Ureter (tissue), 1 donor: ENCODE data around the gene ZDHHC8. TPM values are rescaled to one million over a fixed set of nuclear protein-coding genes. Genes with fewer than 3 reads are reported as not detected.

Source experiments
- DNase-seq: peaks from one replicate; pipeline ENCODE4 v3.0.0-alpha.2; 2020; ENCODE audit warnings: low spot score
- total RNA-seq: library from RNA; stranded (reverse); gene quantifications from one replicate; pipeline ENCODE4 v1.2.4, GENCODE V29; 2023
- donor health status: DM: yes; HTN: yes; CAD: no.

The ZDHHC8 gene
- total RNA-seq, 1 donor from 2014 or later: 64.2 TPM

GRCh38 chr22:20178075-20178914 is 46.7 kb downstream of the ZDHHC8 start:
- no peak for DNase-seq

- no peak for DNase-seq
Observed at GRCh38 chr22:20178915-20179227, 47.3 kb downstream of the ZDHHC8 start.

- DNase-seq: no peak
Observed at GRCh38 chr22:20179455-20180244, 48.0 kb downstream of the ZDHHC8 start.

GRCh38 chr22:20180245-20180630 is 48.6 kb downstream of the ZDHHC8 start:
- no peak for DNase-seq

- DNase-seq: no peak
Observed at GRCh38 chr22:20180640-20181039, 49.0 kb downstream of the ZDHHC8 start.

- DNase-seq: no peak
Observed at GRCh38 chr22:20181194-20181883, 49.7 kb downstream of the ZDHHC8 start.

- no peak for DNase-seq
Observed at GRCh38 chr22:20181884-20182236, 50.3 kb downstream of the ZDHHC8 start.

- DNase-seq: no peak
Observed at GRCh38 chr22:20182365-20182764, 50.8 kb downstream of the ZDHHC8 start.

GRCh38 chr22:20183101-20183500 is 51.5 kb downstream of the ZDHHC8 start:
- no peak for DNase-seq

GRCh38 chr22:20183823-20184222 is 52.2 kb downstream of the ZDHHC8 start:
- DNase-seq: no peak

GRCh38 chr22:20184501-20185165 is 53.0 kb downstream of the ZDHHC8 start:
- no peak for DNase-seq

GRCh38 chr22:20185750-20186149 is 54.1 kb downstream of the ZDHHC8 start:
- no peak for DNase-seq

- no peak for DNase-seq
Observed at GRCh38 chr22:20186183-20186870, 54.7 kb downstream of the ZDHHC8 start.

GRCh38 chr22:20186871-20187546 is 55.4 kb downstream of the ZDHHC8 start:
- DNase-seq: no peak

GRCh38 chr22:20187777-20188566 is 56.4 kb downstream of the ZDHHC8 start:
- DNase-seq: no peak

GRCh38 chr22:20188567-20188877 is 56.9 kb downstream of the ZDHHC8 start:
- no peak for DNase-seq

- no peak for DNase-seq
Observed at GRCh38 chr22:20191000-20191515, 59.5 kb downstream of the ZDHHC8 start.

GRCh38 chr22:20191803-20192202 is 60.2 kb downstream of the ZDHHC8 start:
- no peak for DNase-seq

GRCh38 chr22:20192293-20192971 is 60.8 kb downstream of the ZDHHC8 start:
- DNase-seq: no peak
